ENCODE data around the gene CCM2. TPM values are rescaled to one million over a fixed set of nuclear protein-coding genes. Genes with fewer than 3 reads are reported as not detected.

The CCM2 gene
- polyA plus RNA-seq, 2 of the 4 experiments (the other 2 are of a cell fraction), result 18.9 to 34.6 TPM

GRCh38 chr7:45125193-45125904, 125.3 kb downstream of the CCM2 start:
- FAIRE-seq, result no peak
- ChIA-PET POLR2A (interaction anchor here (2.1 kb wide), 1 partner anchor 13 kb away, joined by 7 read pairs; the partner anchor contains the start of gene TBRG4), CTCF (interaction anchor here (0.5 to 4.8 kb wide), 5 partner anchors 10 to 534 kb away, joined by 3 to 40 read pairs (median 3); no protein-coding TSS in a partner anchor)
- TF ChIP-seq EHF (CRISPR knock-in tag; IDR thresholded peaks at IDR 0.05) (no peak), PHF8 (IDR thresholded peaks at IDR 0.05; ENCODE audit: borderline replicate concordance, low read depth) (no peak), RNF2 (IDR thresholded peaks at IDR 0.05; ENCODE audit: borderline replicate concordance, low read depth) (no peak), SMC3 (IDR thresholded peaks at IDR 0.05) (no peak), POLR2AphosphoS2 (conservative IDR thresholded peaks at IDR 0.05; ENCODE audit: low read length) (no peak), SREBF2 (IDR thresholded peaks at IDR 0.05) (no peak), NR3C1 (IDR thresholded peaks at IDR 0.05) (no peak), GATA3 (IDR thresholded peaks at IDR 0.05; ENCODE audit: borderline replicate concordance) (no peak), CEBPB (IDR thresholded peaks at IDR 0.05) (no peak), FOSL2 (IDR thresholded peaks at IDR 0.05) (no peak), FOSL2 (CRISPR knock-in tag; IDR thresholded peaks at IDR 0.05) (no peak), NFE2L2 (conservative IDR thresholded peaks at IDR 0.05; ENCODE audit: low read length) (no peak), CBX8 (IDR thresholded peaks at IDR 0.05) (no peak), TP53 (CRISPR knock-in tag; IDR thresholded peaks at IDR 0.05) (no peak), JUN (IDR thresholded peaks at IDR 0.05) (no peak)
- TF ChIP-seq, protein P1, sequence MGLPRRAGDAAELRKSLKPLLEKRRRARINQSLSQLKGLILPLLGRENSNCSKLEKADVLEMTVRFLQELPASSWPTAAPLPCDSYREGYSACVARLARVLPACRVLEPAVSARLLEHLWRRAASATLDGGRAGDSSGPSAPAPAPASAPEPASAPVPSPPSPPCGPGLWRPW (IDR thresholded peaks at IDR 0.05), result no peak
- TF ChIP-seq, protein P2, sequence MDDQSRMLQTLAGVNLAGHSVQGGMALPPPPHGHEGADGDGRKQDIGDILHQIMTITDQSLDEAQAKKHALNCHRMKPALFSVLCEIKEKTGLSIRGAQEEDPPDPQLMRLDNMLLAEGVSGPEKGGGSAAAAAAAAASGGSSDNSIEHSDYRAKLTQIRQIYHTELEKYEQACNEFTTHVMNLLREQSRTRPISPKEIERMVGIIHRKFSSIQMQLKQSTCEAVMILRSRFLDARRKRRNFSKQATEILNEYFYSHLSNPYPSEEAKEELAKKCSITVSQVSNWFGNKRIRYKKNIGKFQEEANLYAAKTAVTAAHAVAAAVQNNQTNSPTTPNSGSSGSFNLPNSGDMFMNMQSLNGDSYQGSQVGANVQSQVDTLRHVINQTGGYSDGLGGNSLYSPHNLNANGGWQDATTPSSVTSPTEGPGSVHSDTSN (IDR thresholded peaks at IDR 0.05), result no peak
- TF ChIP-seq, protein P3, sequence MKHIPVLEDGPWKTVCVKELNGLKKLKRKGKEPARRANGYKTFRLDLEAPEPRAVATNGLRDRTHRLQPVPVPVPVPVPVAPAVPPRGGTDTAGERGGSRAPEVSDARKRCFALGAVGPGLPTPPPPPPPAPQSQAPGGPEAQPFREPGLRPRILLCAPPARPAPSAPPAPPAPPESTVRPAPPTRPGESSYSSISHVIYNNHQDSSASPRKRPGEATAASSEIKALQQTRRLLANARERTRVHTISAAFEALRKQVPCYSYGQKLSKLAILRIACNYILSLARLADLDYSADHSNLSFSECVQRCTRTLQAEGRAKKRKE (CRISPR knock-in tag; IDR thresholded peaks at IDR 0.05; ENCODE audit: low read depth), result no peak
- TF ChIP-seq, protein P4, sequence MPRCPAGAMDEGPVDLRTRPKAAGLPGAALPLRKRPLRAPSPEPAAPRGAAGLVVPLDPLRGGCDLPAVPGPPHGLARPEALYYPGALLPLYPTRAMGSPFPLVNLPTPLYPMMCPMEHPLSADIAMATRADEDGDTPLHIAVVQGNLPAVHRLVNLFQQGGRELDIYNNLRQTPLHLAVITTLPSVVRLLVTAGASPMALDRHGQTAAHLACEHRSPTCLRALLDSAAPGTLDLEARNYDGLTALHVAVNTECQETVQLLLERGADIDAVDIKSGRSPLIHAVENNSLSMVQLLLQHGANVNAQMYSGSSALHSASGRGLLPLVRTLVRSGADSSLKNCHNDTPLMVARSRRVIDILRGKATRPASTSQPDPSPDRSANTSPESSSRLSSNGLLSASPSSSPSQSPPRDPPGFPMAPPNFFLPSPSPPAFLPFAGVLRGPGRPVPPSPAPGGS (IDR thresholded peaks at IDR 0.05), result no peak
- H3K4me1 ChIP-seq, result no peaks in the 10 kb centered on the region
- no peak overlapping the region for H3K27ac ChIP-seq
- H3K9me3 ChIP-seq, result no peaks in the 10 kb centered on the region
- DNase-seq (ENCODE audit: low read depth in 1 of 2, low spot score in 1 of 2), result no peak
- no peak for ATAC-seq
- 81% methylated on average over 11 of the region's 11 CpGs for WGBS (ENCODE audit: missing lambda C conversion rate)
- H3K4me2 ChIP-seq, result no peak overlapping the region
- H3K4me3 ChIP-seq, result no peak overlapping the region

Small RNAs within 50 kb of the gene (small RNA-seq; reads per million reads assigned to genes)
- gene SNORA5A, result 3.6 to 209 (median 6.8) reads per million in 6 experiments
- gene SNORA5B, result 0 reads per million in 6 experiments
- gene SNORA5C, result 1.4 to 55.5 (median 5.5) reads per million in 6 experiments

Other genes starting within 250 kb of the CCM2 start
- 5,366 and 6,016 TPM in 2 replicates for gene PPIA, start 203.5 kb upstream of the CCM2 start, polyA plus RNA-seq (2011; rRNA removed)
- 6,452 to 7,028 TPM (median 6,488 TPM) in 3 replicates for gene PPIA, start 203.5 kb upstream of the CCM2 start, polyA plus RNA-seq (2017; fragmentation: RNase III; extraction: RNeasy Plus Mini Kit Qiagen cat#74134 plus additional on column Dnase treatment)
- gene H2AZ2, start 152.1 kb upstream of the CCM2 start, polyA plus RNA-seq (2011; rRNA removed), result 239 and 262 TPM in 2 replicates
- 236 to 244 TPM (median 241 TPM) in 3 replicates for gene H2AZ2, start 152.1 kb upstream of the CCM2 start, polyA plus RNA-seq (2017; fragmentation: RNase III; extraction: RNeasy Plus Mini Kit Qiagen cat#74134 plus additional on column Dnase treatment)
- gene PURB, start 114.7 kb upstream of the CCM2 start, polyA plus RNA-seq (2011; rRNA removed), result 5.7 and 6.4 TPM in 2 replicates
- gene PURB, start 114.7 kb upstream of the CCM2 start, polyA plus RNA-seq (2017; fragmentation: RNase III; extraction: RNeasy Plus Mini Kit Qiagen cat#74134 plus additional on column Dnase treatment), result 10.0 to 11.6 TPM (median 10.4 TPM) in 3 replicates
- gene MYO1G, start 21.2 kb upstream of the CCM2 start, polyA plus RNA-seq (2011; rRNA removed), result 0.03 TPM in 1 of 2 replicates, not detected in the other
- gene MYO1G, start 21.2 kb upstream of the CCM2 start, polyA plus RNA-seq (2017; fragmentation: RNase III; extraction: RNeasy Plus Mini Kit Qiagen cat#74134 plus additional on column Dnase treatment), result 0.04 to 0.12 TPM (median 0.06 TPM) in 3 replicates
- gene NACAD, start 88.8 kb downstream of the CCM2 start, polyA plus RNA-seq (2011; rRNA removed), result 0.03 and 0.05 TPM in 2 replicates
- 0.30 to 0.43 TPM (median 0.40 TPM) in 3 replicates for gene NACAD, start 88.8 kb downstream of the CCM2 start, polyA plus RNA-seq (2017; fragmentation: RNase III; extraction: RNeasy Plus Mini Kit Qiagen cat#74134 plus additional on column Dnase treatment)
- 100 and 135 TPM in 2 replicates for gene TBRG4, start 111.5 kb downstream of the CCM2 start, polyA plus RNA-seq (2011; rRNA removed)
- gene TBRG4, start 111.5 kb downstream of the CCM2 start, polyA plus RNA-seq (2017; fragmentation: RNase III; extraction: RNeasy Plus Mini Kit Qiagen cat#74134 plus additional on column Dnase treatment), result 82.2 to 88.8 TPM (median 86.9 TPM) in 3 replicates
- gene RAMP3, start 157.6 kb downstream of the CCM2 start, polyA plus RNA-seq (2011; rRNA removed), result not detected in 2 replicates
- not detected in 3 replicates for gene RAMP3, start 157.6 kb downstream of the CCM2 start, polyA plus RNA-seq (2017; fragmentation: RNase III; extraction: RNeasy Plus Mini Kit Qiagen cat#74134 plus additional on column Dnase treatment)

All from A549 (cell line).